Measurements from ENCODE around the gene COL1A1. TPM values are rescaled to one million over a fixed set of nuclear protein-coding genes. Genes with fewer than 3 reads are reported as not detected.
A peak's percentile ranks its signal among the peaks of the same experiment; 100 is the strongest.

Gene COL1A1
- total RNA-seq, 1 experiment from 2014 or later, result 431 TPM

DNA sequence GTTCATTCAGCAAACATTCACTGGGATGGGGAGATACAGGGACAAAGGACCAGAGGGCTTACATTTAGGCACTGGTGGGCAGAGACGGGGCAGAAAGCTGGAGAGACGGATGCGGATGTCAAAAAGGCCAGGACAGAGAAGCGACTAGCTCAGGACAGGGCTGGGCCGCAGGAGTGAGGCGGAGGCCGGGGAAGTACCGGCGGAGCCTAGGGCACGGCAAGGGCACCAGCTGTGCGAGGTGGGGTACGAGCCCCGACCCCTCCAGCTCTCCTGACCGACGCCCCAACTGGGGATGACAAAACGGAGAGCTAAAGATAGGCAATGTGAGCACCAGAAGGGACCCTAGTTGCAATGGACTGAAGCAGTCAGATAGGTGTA is 39.5 kb downstream of the COL1A1 start:
- no peaks in the 10 kb centered on the region for H3K27me3 ChIP-seq
- peak overlapping the region; percentile 55 for H3K4me3 ChIP-seq
- no peak for DNase-seq
- H3K9me3 ChIP-seq, result no peaks in the 10 kb centered on the region
- H3K36me3 ChIP-seq, result no peaks in the 10 kb centered on the region

DNA sequence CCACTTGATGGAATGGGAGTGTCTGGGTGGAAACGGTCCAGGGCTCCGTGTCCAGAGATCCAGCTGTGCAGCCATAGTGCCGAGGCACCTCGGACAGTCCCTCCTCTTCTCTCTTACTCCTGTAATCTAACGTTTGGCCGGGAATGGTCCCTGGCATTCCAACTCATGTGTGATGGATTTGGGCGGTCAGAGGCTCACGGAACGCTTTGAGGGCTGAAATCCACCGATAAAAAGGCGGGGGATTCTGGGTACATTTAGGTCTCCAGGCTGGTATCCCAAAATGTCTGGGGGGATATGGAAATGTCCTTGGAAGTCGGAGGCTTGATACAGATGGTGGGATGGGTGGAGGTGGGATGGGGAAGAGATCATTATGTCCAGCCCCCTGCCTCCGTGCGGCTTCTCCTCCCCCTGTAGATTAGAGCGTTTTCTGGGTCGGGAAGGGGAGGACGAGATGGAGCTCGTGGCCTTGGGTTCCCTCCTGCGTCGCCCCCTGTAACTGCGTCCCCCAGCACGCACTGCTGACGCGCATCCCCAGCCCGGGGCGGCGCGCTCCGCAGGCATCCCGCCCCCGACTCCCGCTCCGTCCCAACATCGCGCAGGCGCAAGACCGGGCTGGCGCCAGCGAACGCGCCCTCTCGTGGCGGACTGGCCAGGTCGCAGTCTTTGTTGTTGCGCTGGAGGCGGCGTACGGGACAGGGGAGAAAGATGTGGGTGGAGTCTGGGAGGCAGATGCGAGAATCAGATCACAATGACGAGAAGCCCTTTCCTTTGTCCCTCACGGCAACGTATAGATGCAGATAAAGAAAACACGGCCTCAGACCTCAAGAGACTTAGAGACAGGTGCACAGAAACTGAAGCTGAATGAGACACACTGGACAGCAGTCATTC is 40.2 kb downstream of the COL1A1 start:
- peak; percentile 90 for DNase-seq
- Histone ChIP-seq H3K4me3 (peak overlapping the region; percentile 55), H3K36me3 (no peaks in the 10 kb centered on the region), H3K27me3 (no peaks in the 10 kb centered on the region), H3K9me3 (no peaks in the 10 kb centered on the region)

DNA sequence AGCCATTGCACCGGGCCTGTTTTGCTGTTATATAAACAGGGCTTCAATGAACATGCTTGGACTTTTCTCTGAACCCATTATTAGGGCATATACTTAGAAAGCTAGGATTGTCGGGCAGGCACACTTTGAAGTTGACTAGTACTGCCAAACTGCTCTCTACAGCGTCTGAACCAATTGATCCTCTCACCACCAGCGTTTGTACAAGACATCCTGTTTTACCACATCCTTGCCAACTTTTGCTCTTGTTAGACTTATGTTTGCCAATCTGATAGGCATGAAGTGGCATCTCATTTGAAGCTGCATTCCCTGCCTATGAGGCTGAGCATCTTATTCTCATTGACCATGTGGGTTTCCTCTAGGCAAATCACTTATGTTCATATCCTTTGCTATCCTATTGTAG is 43.5 kb downstream of the COL1A1 start:
- Histone ChIP-seq H3K4me3 (no peak overlapping the region), H3K27me3 (no peaks in the 10 kb centered on the region), H3K36me3 (no peaks in the 10 kb centered on the region), H3K9me3 (no peaks in the 10 kb centered on the region)
- DNase-seq, result no peak

DNA sequence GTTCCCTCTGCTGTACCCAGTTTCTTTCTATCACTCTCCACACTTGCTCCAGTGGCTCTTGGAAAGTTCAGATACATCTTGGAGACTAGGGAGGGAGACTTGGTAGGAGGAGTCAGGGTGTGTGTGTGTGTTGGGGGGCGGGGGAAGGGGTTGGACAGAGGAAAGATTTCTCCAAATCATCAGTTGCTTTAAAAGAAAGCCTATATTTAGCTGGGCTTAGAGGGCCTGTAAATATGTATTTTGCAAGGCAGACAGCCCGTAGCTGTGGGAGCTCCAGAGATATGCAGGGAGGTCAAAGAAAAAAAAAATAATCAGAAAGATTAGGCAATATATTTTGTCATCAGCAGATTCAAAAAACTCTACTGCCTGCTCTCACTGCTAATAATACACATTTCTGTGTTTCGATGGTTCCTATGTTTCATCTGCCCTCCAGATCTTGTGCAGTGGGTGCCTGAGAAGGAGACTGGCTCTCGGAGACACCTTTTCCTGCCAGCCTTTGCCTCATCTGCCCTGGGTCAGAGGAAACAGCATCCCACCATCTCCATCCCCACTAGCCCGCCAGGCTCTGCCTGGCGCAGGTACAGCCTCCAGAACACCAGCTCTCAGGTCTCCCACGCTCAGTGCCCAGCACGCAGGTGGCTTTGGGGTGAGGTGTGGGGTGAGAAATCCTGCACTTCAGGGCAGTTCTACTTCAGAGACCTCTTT is 46.2 kb downstream of the COL1A1 start:
- H3K36me3 ChIP-seq, result no peaks in the 10 kb centered on the region
- H3K27me3 ChIP-seq, result no peaks in the 10 kb centered on the region
- no peak overlapping the region for H3K4me3 ChIP-seq
- no peaks in the 10 kb centered on the region for H3K9me3 ChIP-seq
- peak; percentile 58 for DNase-seq

DNA sequence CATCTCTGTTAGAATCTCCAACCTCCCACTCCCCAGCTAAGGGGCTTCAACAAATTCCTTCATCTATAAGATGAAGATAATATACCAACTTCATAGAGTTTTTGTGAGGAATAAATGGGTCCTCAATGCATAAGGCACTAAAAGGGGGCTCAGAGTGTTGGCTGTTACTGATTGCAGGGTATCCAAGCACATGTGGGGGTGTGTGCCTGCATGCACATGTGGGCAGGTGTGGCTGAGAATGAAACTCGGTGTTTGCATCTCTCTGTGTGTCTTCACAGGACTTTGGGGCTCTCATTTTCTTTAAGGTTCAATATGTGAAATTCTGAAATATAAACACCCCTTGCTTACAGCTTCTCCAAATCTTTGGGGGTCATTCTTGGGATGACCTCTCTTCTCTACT is 46.8 kb downstream of the COL1A1 start:
- DNase-seq, result no peak
- no peaks in the 10 kb centered on the region for H3K27me3 ChIP-seq
- no peaks in the 10 kb centered on the region; the same call in 1 of the 2 replicates for H3K36me3 ChIP-seq
- H3K9me3 ChIP-seq, result no peaks in the 10 kb centered on the region
- H3K4me3 ChIP-seq, result no peak overlapping the region

DNA sequence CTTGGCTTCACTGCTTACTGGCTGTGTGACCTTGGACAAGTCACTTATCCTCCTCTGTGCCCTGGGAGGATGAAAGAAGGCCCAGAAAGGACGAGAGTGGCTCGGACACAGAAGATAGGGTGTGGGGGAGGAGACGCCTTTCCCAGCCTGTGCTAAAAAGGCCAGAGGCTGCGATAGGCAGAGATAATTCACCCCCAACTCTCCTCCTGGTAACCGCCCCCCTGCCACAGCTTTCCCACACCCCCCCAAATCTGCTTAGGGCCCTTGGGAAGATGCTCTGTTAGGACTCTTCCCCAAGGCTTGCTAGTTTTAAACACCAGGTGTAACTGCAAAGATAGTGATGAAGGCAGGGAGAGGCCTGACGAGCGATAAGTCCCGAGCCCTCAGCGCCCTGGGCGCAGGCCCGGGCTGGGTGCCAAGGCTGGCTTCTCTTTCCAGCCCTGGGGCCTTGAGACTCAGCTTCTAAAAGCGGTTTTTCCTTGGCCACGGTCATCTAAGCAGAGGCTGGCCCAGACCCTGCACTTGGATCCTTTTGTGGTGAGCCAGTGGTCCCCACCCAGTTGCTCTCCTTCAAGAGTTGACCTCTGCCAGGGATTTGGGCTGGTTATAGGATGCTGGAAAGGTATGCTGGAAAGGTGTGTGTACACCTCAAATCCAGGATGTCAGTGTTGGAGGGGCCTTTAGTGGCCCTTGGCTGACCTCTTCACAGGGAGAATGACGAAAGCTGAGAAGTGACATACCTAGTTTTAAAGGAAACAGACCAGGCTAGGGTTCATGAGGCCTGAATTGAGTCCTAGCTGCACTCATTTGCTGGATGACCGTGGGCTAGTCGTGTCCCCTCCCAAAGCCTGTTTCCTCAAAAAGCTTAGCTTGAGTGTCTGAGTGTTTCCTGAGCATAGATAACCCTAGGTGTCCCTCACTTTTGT is 47.5 kb downstream of the COL1A1 start:
- peak; percentile 84 for DNase-seq
- peaks cover 4% of the 10 kb centered on the region for H3K36me3 ChIP-seq
- H3K4me3 ChIP-seq, result no peak overlapping the region
- H3K27me3 ChIP-seq, result no peaks in the 10 kb centered on the region
- no peaks in the 10 kb centered on the region for H3K9me3 ChIP-seq

DNA sequence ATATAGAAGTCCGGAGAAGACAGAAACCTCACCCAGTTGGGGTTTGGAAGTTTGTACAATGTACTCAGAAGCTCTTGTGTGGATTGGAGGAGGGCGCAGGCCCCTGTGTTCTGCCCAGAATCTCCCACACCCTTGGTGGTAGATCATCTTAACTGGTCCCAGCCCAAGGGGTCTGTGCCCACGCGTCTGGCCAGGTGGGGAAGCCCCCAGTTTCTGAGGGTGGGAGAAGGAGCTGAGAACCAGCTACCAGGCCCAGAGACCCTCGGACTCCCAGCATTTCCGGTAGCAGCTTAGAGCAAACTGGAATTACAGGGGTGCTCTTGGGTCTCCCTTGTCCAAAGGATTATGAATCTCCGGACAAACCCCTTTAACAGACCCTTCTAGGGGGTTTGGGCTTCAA is 48.7 kb downstream of the COL1A1 start:
- H3K4me3 ChIP-seq, result peak overlapping the region; percentile 65

DNA sequence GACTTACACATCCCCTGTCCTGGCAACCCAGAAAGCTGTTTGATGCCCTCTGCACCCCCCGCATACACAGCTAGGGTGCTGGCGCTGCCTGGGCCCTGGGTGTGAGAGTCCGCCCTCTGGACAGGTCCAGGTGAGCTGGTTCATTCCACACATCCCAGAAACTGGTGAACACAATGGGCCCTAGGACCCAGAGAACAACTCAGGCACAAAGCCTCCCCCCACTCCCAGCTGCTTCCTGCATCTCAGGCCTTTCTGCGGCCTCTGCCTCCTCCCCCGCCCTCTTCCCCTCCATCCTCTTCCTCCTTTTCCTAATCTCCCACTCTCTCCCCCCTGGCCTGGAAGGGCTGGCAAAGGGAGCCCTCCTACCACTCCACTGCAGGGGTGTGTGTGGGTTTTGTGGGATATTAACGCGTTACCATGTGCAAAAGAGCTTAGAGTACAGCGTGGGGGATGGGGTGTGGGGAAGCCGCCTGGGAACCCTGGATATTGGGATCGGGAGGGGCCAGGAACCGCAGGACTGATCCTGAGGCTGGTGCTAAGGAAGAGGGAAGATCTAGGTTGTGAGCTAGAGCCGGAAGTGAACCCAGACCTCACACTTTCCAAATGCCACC is 49.4 kb downstream of the COL1A1 start:
- DNase-seq, result peak; percentile 97
- H3K27me3 ChIP-seq, result no peaks in the 10 kb centered on the region
- H3K4me3 ChIP-seq, result peak overlapping the region; percentile 65
- peaks cover 22% of the 10 kb centered on the region for H3K36me3 ChIP-seq
- H3K9me3 ChIP-seq, result no peaks in the 10 kb centered on the region

More for the DNA sequence above, 48.7 kb downstream of the COL1A1 start:
- H3K27me3 ChIP-seq, result no peaks in the 10 kb centered on the region
- no peaks in the 10 kb centered on the region for H3K9me3 ChIP-seq
- H3K36me3 ChIP-seq, result peaks cover 15% of the 10 kb centered on the region
- no peak for DNase-seq

DNA sequence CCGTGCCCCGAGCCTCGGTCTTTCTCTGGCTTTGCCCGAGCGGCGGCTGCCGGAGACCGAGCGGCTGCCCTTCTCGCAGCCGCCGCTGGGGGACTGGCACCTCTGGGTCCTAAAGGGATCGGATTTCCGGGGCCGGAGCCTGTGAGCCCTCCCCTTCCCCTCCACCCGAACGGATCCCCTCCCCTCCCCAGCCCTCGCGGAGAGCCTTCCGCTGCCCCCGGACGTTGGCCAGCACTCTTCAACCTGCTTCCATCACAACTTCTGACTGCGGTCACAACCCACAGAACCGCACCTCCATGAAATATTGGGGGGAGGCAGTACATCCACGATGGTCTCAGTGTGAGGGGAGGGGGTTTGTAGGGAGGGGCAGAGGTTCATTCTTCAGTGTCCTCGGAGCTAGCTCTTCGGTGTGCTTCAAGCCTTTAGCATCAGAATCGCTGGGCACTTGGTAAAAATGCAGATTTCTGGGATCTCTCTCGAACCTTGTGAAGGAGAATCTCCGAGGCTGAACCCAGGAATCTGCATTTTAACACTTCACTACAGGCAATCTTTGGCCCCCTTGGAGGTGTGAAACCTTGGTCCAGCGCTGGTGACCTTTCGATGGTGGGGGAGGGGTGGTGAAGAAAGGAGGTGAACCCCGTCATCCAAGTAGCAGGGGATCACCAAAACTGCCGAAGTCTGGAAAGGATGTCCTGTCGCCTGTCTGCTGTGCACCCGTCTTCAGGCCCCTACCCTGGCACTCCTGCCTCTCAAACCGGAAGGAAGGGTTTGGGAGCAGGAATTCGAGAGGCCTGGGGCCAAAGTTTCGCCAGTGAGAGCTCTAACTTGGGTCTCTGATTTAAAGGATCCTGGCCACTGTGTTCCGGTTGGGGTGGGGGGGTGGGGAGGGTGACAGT is 50.1 kb downstream of the COL1A1 start:
- DNase-seq, result peak; percentile 96
- Histone ChIP-seq H3K4me3 (peak overlapping the region; percentile 65), H3K9me3 (no peaks in the 10 kb centered on the region), H3K27me3 (no peaks in the 10 kb centered on the region), H3K36me3 (peaks cover 29% of the 10 kb centered on the region)

DNA sequence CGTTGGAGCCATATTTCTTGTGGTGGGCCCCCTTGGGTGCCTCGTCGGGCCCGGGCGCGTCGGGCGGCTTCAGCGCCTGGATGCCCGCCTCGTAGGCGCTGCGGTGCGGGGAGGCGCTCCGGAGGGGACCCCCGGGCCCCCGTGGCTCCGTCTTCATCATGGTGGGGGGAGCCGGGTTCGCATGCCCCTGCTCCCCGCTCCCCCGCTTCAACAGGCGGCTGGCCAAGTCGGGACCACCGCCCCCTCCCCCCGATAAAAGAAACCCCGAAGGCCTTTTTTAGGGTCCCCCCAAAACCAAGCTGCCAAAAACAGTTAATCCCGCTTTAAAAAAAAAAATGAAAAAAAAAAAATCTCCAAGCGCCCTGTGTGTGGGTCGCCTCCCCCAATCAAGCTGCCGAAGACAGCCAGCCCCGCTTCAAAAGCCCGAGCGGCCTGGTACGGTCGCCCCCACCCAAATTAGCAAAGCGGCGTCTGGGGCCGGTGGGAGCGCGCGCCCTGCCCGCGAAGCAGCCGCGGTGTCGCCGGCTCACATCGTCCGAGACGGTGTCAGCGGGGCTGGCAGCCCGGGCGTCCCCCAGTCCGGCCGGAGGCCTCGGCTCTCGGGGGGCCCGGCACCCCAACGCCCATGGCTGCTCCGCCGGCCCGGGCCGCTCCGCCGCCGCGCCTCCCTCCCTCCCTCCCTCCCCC is 50.9 kb downstream of the COL1A1 start, which contains the start of gene PPP1R9B:
PPP1R9B (minus strand) TSS at position 324 of the 687 bp plus-strand sequence; CDS start at position 160, 164 bp downstream.
- Histone ChIP-seq H3K9me3 (no peaks in the 10 kb centered on the region), H3K4me3 (peak within 1 kb of the TSS; percentile 65), H3K27me3 (no peaks in the 10 kb centered on the region), H3K36me3 (peaks cover 35% of the 10 kb centered on the region)
- no peak for DNase-seq

DNA sequence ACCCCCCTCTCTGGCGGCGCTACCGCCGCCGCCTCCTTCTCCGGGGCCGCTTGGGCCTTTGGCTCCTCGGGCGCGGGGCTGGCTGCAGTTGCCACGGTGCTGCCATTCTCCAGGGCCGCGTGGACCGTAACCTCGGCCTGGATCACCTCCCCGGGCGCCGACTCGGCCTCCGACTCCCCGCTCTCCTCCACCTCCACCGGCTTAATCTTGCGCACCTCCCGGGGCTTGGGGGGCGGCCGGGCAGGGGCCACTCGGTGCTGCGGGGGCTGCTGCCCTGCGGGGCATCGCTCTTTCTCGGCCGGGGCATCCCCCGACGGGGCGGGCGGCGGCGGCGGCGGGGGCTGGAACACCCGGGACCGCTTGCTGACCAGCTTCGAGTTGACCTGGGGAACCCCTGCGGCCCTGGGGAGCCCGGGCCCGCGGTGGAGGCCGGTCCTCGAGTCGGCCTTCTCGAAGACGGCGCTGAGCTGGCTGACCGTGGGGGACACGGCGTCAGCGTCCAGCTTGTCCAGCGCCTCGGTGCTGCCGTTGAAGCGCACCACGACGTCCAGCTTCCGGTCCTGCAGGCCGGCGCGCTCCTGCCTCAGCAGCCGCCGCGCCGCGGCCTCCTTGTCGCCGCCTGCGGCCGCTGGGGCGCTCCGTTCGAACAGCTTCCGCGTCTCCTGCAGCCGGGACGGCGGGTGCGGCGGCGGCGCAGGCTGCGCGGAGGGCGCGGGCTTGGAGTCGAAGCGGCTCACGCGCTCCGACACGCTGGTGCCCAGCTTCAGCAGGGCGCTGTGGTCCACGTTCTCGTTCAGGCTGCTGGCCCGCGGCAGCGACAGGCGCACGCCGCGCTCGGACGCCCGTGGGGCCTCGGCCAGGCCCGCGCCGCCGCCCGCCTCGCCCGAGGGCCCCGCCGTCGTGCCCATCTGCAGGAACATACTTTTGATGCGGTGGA is 51.7 kb downstream of the COL1A1 start:
- Histone ChIP-seq H3K27me3 (no peaks in the 10 kb centered on the region), H3K36me3 (peaks cover 44% of the 10 kb centered on the region), H3K4me3 (peak overlapping the region; percentile 65), H3K9me3 (no peaks in the 10 kb centered on the region)
- peak; percentile 44 for DNase-seq

DNA sequence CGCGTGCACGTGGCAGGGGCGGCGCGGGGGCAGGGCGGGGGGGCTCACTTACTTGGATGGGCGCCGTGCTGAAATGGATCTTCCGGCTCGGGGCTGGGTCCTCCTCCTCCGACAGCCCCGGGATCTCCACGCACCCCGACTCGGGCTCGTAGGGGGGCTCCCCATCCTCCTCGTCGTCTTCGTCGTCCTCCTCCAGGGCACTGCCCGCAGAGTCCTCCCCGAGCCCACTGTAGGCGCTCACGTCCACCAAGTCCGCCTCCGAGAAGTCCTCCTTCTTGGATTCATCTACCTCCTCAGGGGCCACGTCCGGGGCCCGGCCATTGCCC is 52.4 kb downstream of the COL1A1 start:
- H3K36me3 ChIP-seq, result peaks cover 50% of the 10 kb centered on the region
- DNase-seq, result no peak
- peak overlapping the region; percentile 65 for H3K4me3 ChIP-seq
- no peaks in the 10 kb centered on the region for H3K27me3 ChIP-seq
- H3K9me3 ChIP-seq, result no peaks in the 10 kb centered on the region

DNA sequence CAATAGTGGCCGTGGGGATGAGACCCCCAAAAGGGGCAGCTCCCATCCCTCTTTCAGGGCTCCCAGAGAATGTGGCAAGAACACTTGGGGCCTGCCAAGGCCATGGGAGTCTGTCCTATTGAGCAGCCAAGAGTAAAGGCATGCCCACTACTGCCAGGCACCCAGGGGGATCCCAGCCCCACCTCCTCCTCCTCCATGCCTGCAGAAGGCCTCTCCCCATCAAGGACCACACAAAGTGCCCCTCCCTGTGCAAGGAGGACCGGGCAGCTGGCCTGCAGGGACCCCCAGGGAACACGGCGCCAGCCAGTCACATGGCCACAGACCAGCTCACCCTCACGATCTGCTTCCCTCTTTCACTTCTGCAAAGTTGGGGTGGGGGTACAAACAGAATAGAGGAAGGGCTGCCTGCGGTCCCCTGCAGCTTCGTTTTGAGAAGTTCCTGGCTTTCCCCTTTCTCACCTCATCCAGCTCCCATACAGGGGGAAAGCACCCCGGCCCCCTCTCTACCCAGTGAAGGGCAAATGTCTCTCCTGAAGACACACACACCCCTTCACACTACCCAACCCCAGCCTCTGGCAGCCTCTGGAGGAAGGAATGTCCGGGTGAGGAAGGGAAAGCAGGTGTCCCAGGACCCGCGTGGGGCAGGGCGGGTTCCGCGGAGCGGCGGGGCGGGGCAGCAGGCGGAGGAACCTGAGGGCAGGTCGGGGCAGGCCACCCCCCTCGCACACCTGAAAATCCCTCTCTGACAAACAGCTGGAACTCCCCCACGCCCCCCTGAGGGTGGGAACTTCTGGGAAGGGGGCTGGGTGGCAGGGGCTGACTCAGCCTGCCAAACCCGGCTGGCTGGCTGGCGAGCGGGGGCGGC is 53.0 kb downstream of the COL1A1 start:
- Histone ChIP-seq H3K9me3 (no peaks in the 10 kb centered on the region), H3K36me3 (peaks cover 56% of the 10 kb centered on the region), H3K27me3 (no peaks in the 10 kb centered on the region), H3K4me3 (peak overlapping the region; percentile 65)
- peak; percentile 75 for DNase-seq

Measured in MG63 (cell line).